Suppressor macrophage (primary cell): Measurements from ENCODE around the gene CBR1.

Experiments
- DNase-seq, 4 experiments: peaks; one replicate each; pipeline ENCODE4 v3.0.0-alpha.2; 2020 to 2022
- total RNA-seq, 17 experiments: gene quantifications; one replicate each; lab custom pipeline; 2026; ENCODE audit warnings: mixed read lengths in 6 of 17, inconsistent platforms in 3 of 17; lab: John Stamatoyannopoulos, UW

The CBR1 gene
- total RNA-seq: 16.4 to 52.9 (median 38.2) reads per million in 17 experiments

GRCh38 chr21:36069713-36070583 is at the start of gene CBR1:
Gene CBR1, plus strand, starts transcription at chr21:36070024. Its CDS starts 92 bp downstream, at chr21:36070116.
- DNase-seq: peak; percentile 94 to 98 (median 96)

DNA sequence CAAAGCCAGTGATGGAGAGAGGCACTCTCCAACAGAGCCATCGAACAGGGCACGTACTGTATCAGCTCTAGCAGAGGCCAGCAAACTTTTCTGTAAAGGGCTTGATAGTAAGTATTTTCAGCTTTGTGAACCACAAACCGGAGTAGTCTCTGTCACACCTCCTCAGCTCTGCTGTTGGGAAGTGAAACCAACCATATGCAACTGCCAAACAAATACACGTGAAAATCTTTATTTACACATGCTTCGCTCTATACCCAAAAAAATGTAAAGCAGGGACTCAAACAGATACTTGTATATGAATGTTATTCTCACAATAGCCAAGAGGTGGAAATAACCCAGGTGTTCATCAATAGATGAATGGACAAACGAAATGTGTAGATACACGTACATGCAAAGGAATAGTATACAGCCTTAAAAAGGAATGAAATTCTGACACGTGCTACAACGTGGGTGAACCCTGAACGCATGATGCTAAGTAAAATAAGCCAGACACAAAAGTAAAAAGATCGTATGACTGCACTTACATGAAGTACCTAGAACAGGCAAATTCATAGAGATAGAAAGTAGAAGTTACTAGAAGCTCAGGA is 48.5 kb upstream of the CBR1 start:
- no peak for DNase-seq

DNA sequence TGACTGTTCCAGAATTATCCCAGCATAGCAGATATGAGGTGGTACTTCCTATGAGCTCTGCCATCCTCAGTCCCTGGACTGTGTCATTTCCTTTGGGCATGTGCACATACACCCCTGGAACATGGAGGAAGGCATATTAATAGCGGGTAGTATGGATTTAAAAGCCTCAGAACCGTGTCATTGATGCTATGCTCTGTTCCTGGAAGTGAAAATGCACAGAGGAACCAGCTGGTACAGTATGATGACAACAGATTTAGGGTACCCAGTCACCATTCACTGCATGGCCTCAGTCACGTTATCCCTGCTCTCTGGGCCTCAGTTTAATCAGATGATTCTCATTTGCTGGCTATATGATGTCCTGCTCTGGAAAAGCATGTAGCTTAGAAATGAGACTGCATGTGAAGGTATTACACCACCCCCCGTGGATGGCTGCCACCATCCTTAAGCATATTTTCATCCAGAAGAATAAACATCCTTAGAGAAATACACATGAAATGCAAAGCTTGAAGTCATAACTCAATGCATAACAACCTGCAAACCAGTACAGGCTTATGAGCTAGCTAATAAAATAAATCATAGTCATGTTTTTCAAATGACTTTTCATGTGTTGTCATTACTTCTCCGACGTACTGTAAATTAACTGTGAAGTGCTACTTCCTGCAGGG is 47.3 kb upstream of the CBR1 start:
- DNase-seq: no peak

GRCh38 chr21:36023092-36023480 is 46.7 kb upstream of the CBR1 start:
- no peak for DNase-seq

- DNase-seq: no peak
Observed at GRCh38 chr21:36024782-36025181, 45.0 kb upstream of the CBR1 start.

DNA sequence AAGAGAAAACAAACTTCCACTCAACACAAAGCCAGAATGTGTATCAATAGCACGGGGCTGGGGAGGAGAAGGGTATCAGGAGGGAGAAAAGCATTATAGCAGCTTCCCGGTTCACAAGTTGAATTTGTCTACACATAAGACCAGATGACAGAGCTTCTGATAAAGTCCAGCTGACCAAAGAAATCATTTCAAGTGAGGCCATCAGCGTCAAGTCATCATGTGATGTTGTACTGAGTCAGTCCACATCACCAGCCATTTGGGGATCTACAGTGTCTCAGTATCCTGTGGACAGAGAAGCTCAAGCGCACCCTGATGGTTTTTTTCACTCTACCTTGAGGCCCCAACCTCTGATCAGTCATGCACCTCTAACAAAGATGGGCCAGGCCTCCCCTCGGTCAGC is 42.5 kb upstream of the CBR1 start:
- DNase-seq: no peak

DNA sequence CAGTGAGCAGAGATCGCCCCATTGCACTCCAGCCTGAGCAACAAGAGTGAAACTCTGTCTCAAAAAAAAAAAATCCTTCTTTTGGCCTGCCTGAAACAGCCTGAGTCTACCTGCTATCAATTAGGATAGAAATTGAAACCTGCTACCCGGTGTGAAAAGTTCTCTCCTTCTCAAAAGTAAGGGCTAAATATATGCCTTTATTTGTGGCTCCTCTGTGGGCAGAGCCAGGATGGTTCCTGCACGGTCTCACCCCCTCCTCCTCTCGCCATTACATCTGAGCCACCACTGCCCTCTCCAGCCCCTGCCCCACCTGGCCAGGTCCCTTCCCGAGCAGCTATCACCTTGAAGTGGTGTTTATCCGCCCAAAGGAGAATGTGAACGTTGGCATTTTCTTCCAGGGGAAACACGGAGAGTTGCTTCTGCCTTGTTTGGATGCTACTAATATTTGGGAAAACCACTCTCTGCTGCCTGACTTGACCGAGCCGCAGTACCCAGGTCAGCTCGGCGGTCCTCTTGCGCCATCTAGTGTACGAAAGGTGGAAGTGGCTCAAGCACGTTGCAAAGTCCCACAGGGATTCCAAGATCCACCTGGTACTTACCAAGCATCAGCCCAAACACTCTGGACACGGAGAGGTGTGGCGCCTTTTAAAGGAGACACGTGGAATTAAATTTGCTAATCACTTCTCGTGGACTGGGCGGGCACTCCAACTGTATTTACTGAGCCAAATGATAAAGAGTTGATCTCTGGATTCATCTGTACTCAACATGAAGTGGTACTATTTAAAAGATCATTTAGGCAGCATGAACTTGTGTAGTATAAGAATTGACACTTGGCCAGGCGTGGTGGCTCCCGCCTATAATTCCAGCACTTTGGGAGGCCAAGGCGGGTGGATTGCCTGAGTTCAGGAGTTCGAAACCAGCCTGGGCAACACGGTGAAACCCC is 41.4 kb upstream of the CBR1 start:
- DNase-seq: peak; percentile 71 to 83 (median 78)

DNA sequence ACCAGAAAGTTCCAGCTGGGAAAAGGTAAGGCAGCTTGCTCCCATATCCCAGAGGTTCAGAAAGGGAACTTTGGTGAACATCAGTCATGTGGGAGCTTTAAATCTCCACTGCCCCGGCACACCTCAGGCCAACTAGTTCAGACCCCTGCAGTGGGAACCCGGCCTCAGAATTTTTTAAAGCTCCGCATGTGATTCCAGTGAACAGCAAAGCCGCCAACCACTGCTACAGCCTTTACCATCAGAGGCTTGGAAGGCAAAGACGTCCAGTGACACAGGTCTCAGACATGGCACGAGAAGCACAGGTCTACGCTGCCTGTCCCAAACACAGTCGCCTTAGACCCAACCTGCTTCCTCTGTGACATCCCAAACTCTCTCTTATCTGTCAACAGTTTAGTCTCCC is 40.5 kb upstream of the CBR1 start:
- no peak for DNase-seq

- no peak for DNase-seq
Observed at GRCh38 chr21:36030581-36031189, 39.1 kb upstream of the CBR1 start.

DNA sequence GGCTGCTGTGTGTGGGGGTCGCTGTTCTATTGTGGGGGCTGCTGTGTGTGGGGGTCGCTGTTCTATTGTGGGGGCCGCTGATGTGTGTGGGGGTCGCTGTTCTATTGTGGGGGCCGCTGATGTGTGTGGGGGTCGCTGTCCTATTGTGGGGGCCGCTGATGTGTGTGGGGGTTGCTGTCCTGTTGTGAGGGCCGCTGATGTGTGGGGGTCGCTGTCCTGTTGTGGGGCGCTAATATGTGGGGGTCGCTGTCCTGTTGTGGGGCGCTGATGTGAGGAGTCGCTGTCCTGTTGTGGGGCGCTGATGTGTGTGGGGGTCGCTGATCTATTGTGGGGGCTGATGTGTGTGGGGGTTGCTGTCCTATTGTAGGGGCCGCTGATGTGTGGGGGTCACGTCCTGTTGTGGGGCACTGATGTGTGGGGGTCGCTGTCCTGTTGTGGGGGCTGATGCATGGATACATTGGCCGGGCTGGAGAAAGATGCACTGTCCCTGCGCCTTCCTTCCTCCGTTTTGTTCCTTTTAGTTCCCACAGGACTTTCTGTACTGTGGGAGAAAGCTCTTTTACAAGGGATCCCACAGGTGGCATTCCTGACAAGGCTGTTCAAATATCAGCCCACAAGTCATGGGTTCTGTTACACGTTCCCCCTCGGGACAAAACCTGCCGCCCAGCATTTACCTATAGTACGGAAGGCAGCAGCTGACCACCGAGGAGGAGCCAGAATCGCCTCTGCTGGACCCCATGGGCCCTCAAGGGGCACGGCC is 37.0 kb upstream of the CBR1 start:
- no peak for DNase-seq

GRCh38 chr21:36034211-36034913 is 35.5 kb upstream of the CBR1 start:
- no peak for DNase-seq

GRCh38 chr21:36035381-36035791 is 34.4 kb upstream of the CBR1 start:
- DNase-seq: no peak

GRCh38 chr21:36038701-36039497 is 30.9 kb upstream of the CBR1 start:
- DNase-seq: no peak

GRCh38 chr21:36039861-36040260 is 30.0 kb upstream of the CBR1 start:
- DNase-seq: no peak

GRCh38 chr21:36040389-36040788 is 29.4 kb upstream of the CBR1 start:
- DNase-seq: no peak

DNA sequence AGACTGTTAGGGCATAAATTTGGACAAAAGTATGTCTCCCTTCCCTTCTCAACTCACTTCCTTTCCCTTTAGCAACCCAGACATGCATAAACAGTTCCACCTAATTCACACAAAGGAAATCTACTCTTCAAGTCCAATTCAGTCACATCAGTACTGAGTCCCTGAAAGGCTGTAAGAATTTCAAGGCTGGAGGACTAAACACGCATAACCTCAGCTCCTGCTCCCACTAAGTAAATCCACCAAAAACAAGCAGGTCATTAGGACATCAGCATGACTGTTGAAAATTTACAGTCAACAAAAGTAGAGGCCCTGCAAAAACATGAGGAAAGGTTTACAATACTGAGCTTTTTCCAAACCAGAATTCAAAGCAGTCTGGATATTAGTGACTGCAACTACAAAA is 27.9 kb upstream of the CBR1 start:
- DNase-seq: no peak

DNA sequence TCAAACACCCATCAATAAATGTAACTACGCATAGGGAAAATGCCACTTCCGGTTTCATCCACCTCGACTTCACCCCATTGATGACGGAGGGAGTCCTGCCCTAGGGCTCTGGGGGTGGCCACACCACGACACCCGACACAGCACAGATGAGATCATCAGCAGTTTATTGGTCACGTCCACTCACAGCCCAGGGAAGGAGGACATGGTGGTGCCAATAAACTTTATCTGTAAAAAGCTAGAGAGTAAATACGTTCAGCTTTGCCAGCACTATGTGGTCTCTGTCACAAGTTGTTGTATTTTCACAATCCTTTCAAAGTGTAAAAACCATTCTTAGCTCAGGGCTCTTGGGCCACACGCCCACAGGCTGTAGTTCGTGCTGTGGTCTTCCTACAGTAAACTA is 25.8 kb upstream of the CBR1 start:
- DNase-seq: no peak

DNA sequence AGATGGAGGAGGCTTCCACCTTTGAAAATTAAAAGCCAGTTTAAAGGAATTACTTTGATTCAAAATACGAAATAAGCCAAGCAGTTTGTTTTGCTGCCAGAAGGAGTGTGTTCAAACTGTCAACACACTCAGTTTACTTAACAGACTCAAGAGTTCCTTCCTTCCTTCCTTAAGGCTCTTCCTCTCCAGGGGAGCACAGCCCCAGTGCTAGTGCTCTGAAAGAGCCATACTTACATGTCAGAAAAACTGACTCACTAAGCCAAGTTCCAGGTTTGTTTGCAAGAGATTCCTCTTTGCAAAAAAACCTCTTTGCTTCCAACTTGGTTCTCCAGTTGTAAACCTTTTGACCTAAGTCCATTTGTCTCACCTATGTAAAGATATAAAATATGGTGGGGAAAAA is 23.8 kb upstream of the CBR1 start:
- DNase-seq: no peak

DNA sequence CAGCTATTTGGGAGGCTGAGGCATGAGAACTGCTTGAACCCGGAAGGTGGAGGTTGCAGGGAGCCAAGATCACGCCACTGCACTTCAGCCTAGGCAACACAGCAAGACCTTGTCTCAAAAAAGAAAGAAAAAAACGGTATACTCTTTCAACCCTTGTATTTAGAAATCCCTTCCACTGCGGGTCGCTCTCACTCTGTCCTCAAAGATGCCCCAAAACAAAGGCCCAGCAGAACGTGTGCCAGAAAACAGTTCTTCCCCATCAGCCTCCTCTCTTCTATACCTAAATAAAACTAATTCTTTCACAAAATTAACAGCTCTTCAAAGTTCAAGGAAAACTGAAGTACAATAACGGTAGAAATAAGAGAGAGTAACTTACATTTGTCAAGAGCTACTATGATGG is 22.7 kb upstream of the CBR1 start:
- no peak for DNase-seq

DNA sequence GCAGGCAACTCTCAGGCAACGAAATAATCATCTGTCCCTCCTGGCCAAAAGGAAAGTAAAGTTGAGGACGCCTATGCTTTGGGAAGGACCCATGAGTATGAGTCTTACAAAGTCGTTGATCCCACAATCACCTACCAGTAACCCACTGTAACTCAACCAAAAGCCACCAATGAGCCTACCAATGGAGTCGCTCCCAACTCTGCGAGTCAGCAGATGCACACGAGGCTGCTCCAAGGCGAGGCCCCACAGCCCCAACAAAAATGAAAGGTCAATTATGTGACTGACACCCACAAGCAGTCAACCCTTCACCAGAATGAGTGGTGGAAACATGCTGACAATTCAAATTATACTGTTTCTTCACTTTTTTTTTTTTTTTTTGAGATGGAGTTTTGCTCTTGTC is 21.5 kb upstream of the CBR1 start:
- no peak for DNase-seq
